Bronchial epithelial cell (primary cell): ENCODE measurements around the gene PAPLN. TPM values are rescaled to one million over a fixed set of nuclear protein-coding genes. Genes with fewer than 3 reads are reported as not detected.

Source experiments
- DNase-seq: peaks from one replicate; pipeline ENCODE4 v3.0.0-alpha.2; 2010; ENCODE audit warnings: low read depth
- FAIRE-seq: peaks from 2 replicates; lab custom pipeline; 2011; peaks lifted over from hg19 to GRCh38; lab: Jason Lieb, UNC
- H3K27me3 ChIP-seq: 2 replicates; pipeline ENCODE4 v1.5.1; 2011; ENCODE audit warnings: low read length; ENCODE audit not compliant: control insufficient read depth, insufficient read depth
- H3K36me3 ChIP-seq: 2 replicates; pipeline ENCODE4 v1.5.1; 2011; ENCODE audit warnings: low read length; ENCODE audit not compliant: control insufficient read depth, insufficient read depth
- H3K4me3 ChIP-seq: 2 replicates; pipeline ENCODE4 v1.5.1; 2011; ENCODE audit warnings: mild to moderate bottlenecking, low read depth, low read length, control low read depth
- CTCF ChIP-seq: IDR thresholded peaks from 2 replicates; pipeline ENCODE4 v1.5.1; 2011; ENCODE audit warnings: mild to moderate bottlenecking, moderate library complexity, low read length, control low read depth, inconsistent platforms; ENCODE audit not compliant: insufficient read depth, severe bottlenecking
- total RNA-seq: library from RNA; depleted of rRNA; stranded (reverse); fragments of >200 nt; gene quantifications from 2 replicates; pipeline ENCODE4 v1.2.1, GENCODE V29; 2014

The PAPLN gene
- total RNA-seq, 1 donor from 2014 or later: 3.4 TPM

GRCh38 chr14:73260574-73260973 is 23.3 kb downstream of the PAPLN start:
- no peaks in the 10 kb centered on the region for H3K27me3 ChIP-seq
- peaks cover 9% of the 10 kb centered on the region for H3K36me3 ChIP-seq
- no peak overlapping the region for H3K4me3 ChIP-seq
- no peak for FAIRE-seq
- DNase-seq: no peak
- TF ChIP-seq CTCF: no peak

GRCh38 chr14:73261075-73261474 is 23.8 kb downstream of the PAPLN start:
- H3K36me3 ChIP-seq: peaks cover 10% of the 10 kb centered on the region
- DNase-seq (no peak), FAIRE-seq (no peak)
- H3K4me3 ChIP-seq: no peak overlapping the region
- no peak for TF ChIP-seq CTCF
- H3K27me3 ChIP-seq: no peaks in the 10 kb centered on the region

GRCh38 chr14:73261520-73262426 is 24.5 kb downstream of the PAPLN start:
- FAIRE-seq: no peak

GRCh38 chr14:73262427-73263183 is 25.3 kb downstream of the PAPLN start:
- no peak for DNase-seq

More at GRCh38 chr14:73261520-73262426, 24.5 kb downstream of the PAPLN start:
- Histone ChIP-seq H3K36me3 (peaks cover 10% of the 10 kb centered on the region), H3K4me3 (no peak overlapping the region), H3K27me3 (no peaks in the 10 kb centered on the region)
- TF ChIP-seq CTCF: no peak
- DNase-seq: no peak

GRCh38 chr14:73263606-73264005 is 26.3 kb downstream of the PAPLN start:
- TF ChIP-seq CTCF: no peak
- peaks cover 10% of the 10 kb centered on the region for H3K36me3 ChIP-seq
- H3K4me3 ChIP-seq: no peak overlapping the region
- FAIRE-seq (no peak), DNase-seq (no peak)
- no peaks in the 10 kb centered on the region for H3K27me3 ChIP-seq

More at GRCh38 chr14:73262427-73263183, 25.3 kb downstream of the PAPLN start:
- FAIRE-seq: no peak
- H3K4me3 ChIP-seq: no peak overlapping the region
- H3K27me3 ChIP-seq: no peaks in the 10 kb centered on the region
- no peak for TF ChIP-seq CTCF
- peaks cover 10% of the 10 kb centered on the region for H3K36me3 ChIP-seq
